Measurements from ENCODE around the gene TBC1D9B.

GRCh38 chr5:179892255-179892654, 15.4 kb downstream of the TBC1D9B start:
- no peak for TF ChIP-seq POLR2A (IDR thresholded peaks at IDR 0.05; ENCODE audit: low read depth, low read length)
- no peak for TF ChIP-seq SPI1 (IDR thresholded peaks at IDR 0.05; ENCODE audit: low read depth, low read length)
- TF ChIP-seq POLR2AphosphoS5 (IDR thresholded peaks at IDR 0.05; ENCODE audit: low read depth, low read length): no peak
- no peak for TF ChIP-seq TAF1 (IDR thresholded peaks at IDR 0.05; ENCODE audit: low read depth, low read length)
- no peak for TF ChIP-seq POU2F2 (IDR thresholded peaks at IDR 0.05; ENCODE audit: low read depth, low read length)
- TF ChIP-seq PAX5 (IDR thresholded peaks at IDR 0.05; ENCODE audit: insufficient read depth, low read length, severe bottlenecking): no peak
